Fibroblast of skin of left biceps (primary cell): ENCODE results near the gene DNAH1.

ENCODE experiments used
- DNase-seq, 2 experiments: peaks; one replicate each; pipeline ENCODE4 v3.0.0-alpha.2; 2013; ENCODE audit warnings: low read depth in 2 of 2

The DNAH1 gene

DNA sequence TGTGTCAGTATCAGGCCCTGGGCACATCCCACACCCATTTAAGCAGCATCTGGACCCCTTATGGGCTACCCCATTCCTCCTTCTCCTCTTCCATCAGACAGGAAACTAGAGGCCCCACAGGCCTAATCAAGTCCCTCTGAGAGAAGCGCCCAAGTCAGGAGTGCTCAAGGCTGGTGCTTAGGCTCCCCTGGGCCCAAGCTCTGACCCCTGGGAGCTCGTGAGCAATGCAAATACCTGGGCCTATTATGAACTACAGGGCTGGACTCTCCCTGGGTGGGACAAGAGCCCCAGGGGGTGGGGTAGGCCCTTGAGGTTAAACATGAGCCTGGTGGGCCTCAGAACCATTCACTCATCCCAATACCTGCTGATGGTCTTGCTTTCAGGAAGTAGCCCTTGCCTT, 71.4 kb downstream of the DNAH1 start:
- DNase-seq = no peak

GRCh38 chr3:52388348-52388821, 72.3 kb downstream of the DNAH1 start:
- DNase-seq = no peak

DNA sequence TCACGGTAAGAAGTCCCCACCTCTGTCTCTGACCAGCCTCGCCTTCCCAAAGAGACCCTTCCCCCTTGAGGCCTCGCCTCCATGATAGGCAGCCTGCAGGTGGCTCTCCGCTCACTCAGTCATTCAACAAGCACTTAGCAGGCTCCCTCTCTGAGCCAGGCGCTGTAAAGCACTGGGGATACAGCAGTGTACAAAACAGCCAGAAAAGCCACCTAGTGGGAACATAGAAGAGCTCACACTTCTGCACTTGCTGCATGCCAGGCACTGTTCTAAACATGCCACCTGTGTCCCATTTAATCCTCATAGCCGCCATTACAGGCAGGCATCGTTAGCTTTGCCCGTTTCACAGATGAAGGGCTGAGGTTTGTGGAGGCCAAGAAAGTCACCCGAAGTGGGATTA, 72.8 kb downstream of the DNAH1 start:
- no peak for DNase-seq

- DNase-seq = no peak
These were observed 75.0 kb downstream of the DNAH1 start for GRCh38 chr3:52391096-52391495.

DNA sequence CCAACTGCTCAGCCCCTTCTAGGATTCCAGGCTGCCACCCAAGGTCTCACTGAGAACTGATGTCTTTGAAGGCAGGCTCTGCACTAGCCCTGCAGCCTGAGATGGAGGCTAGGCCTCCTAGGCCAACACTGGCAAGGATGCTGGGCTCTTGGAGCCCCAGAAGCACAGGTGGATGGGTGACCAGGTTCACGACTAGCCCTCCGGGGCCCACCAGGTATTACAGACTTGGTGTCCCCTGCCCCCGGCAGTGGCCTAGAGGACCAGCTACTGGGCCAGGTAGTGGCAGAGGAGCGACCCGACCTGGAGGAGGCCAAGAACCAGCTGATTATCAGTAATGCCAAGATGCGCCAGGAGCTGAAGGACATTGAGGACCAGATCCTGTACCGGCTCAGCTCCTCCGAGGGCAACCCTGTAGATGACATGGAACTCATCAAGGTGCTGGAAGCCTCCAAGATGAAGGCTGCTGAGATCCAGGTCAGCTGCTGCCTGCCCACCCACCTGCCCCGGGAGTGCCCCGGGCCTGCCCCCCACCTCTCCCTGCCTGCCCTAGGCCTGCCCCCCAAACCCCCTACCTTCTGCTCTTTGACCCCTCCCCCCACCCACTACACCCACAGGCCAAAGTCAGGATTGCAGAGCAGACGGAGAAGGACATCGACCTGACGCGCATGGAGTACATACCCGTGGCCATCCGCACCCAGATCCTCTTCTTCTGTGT, 76.3 kb downstream of the DNAH1 start:
- DNase-seq = no peak

DNA sequence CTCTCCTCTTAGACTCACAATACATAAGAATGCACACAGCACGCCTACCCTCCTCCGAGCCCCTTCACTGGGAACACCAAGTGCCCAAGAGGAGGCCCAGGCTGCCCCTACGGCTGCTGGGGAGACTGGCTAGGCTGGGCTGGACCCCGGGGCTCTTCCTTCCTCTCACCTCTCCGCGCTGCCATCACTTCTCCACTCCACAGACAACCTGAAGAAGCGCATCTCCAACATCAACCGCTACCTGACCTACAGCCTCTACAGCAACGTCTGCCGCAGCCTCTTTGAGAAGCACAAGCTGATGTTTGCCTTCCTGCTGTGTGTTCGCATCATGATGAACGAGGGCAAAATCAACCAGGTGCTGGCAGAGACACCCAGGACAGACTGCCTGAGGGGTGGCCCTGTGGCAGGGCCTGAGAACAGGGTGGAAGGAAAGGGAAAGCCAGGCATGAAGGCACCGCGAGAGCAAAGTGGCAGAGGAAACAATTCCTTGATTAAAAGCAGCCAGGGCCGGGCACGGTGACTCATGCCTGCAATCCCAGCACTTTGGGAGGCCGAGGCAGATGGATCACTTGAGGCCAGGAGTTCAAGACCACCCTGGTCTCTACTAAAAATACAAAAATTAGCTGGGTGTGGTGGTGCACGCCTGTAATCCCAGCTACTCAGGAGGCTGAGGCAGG, 77.2 kb downstream of the DNAH1 start:
- DNase-seq = no peak

- DNase-seq = no peak
These were observed 78.0 kb downstream of the DNAH1 start for GRCh38 chr3:52393959-52394670.

DNA sequence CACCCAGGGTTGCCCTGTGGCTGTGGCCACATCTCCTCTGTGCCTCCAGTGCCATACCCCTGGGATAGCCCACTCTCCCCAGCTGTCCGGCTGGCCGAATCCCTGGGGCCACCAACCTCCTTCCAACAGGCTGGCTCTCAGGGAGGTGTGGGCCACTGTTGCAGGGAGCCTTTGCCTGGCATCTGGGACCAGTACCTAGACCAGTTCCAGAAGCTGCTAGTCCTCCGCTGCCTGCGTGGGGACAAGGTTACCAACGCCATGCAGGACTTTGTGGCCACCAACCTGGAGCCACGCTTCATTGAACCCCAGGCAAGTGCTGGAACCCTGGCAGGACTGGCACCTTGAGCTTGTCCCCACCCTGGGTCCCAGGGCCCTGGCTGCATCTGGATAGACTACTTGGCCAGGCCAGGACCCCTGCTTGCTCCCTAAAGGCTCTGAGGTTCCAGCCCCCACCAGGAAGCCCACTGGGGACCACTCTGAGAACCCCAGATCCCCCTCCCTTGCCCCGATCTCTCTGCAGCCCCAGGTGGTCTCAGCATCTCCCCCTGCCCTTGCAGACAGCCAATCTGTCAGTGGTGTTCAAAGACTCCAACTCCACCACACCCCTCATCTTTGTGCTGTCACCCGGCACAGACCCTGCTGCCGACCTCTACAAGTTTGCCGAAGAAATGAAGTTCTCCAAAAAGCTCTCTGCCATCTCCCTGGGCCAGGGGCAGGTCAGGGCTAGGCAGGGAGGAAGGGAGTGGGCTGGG, 78.8 kb downstream of the DNAH1 start:
- DNase-seq = no peak

DNA sequence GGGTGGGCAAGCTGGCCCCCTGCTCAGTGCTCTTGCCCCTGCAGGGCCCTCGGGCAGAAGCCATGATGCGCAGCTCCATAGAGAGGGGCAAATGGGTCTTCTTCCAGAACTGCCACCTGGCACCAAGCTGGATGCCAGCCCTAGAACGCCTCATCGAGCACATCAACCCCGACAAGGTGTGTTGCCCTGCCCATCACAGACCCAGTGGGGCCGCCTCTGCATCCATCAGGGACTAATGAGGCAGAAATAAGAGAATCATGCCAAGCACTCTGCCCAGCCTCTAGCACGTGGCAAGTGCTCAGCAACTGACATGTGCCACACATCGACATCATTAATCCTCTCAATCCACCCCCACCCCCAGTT, 79.4 kb downstream of the DNAH1 start:
- no peak for DNase-seq

- DNase-seq = no peak
These were observed 80.1 kb downstream of the DNAH1 start for GRCh38 chr3:52396011-52396906.

DNA sequence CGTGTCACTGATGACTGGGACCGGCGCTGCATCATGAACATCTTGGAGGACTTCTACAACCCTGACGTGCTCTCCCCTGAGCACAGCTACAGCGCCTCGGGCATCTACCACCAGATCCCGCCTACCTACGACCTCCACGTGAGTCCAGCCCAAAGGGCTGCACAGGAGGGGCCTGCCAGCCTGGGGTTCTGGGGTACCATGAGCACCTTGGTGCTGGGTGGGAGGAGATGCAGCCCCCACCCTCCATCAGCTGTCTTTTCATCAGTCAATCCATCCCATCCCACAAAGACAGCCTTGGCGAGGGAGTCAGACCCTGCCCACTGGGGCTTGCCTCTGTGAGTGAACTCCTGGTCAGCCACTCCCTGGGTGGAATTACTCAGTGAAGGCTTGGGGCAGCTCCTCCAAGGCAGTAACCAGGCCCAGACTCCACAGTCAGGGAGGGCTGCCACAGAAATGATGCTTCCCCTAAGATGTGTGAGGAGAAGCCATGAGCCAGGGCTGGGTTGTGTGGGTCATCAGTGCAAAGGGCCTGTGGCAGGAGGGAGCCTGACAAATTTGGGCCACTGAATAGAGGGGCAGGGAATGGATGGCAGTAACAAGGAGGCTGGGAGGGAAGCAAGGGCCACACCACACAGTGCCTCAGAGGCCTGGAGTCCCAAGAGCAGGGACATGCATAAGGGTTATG, 80.9 kb downstream of the DNAH1 start:
- DNase-seq = no peak

DNA sequence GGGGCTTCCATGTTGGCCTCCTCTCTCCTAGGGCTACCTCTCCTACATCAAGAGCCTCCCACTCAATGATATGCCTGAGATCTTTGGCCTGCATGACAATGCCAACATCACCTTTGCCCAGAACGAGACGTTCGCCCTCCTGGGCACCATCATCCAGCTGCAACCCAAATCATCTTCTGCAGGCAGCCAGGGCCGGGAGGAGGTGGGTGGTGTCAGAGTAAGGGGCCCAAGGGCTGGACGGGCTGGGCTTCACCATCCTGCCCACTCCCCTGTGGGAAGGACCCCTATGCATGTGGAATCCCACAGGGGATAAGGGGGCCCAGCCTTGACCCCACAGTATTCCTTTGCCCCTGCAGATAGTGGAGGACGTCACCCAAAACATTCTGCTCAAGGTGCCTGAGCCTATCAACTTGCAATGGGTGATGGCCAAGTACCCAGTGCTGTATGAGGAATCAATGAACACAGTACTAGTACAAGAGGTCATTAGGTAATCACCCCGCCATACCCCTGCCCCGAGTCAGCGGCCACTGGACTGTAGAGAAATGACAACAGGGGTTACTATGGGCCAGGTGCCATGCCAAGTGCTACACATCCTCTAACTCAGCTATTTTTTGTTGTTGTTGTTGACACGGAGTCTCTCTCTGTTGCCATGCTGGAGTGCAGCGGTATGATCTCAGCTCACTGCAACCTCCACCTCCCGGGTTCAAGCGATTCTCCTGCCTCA, 81.7 kb downstream of the DNAH1 start:
- no peak for DNase-seq

DNA sequence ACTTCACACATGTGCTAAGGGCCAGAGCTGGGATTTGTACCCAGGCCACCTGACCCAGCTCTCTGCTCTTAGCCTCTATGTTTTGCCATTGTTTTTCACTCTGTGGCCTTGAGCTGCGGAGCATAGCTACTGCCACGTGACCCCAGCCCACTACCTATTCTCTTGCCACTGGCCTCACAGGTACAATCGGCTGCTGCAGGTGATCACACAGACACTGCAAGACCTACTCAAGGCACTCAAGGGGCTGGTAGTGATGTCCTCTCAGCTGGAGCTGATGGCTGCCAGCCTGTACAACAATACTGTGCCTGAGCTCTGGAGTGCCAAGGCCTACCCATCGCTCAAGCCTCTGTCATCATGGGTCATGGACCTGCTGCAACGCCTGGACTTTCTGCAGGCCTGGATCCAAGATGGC, 82.6 kb downstream of the DNAH1 start:
- DNase-seq = no peak

GRCh38 chr3:52399131-52399530, 83.0 kb downstream of the DNAH1 start:
- no peak for DNase-seq

DNA sequence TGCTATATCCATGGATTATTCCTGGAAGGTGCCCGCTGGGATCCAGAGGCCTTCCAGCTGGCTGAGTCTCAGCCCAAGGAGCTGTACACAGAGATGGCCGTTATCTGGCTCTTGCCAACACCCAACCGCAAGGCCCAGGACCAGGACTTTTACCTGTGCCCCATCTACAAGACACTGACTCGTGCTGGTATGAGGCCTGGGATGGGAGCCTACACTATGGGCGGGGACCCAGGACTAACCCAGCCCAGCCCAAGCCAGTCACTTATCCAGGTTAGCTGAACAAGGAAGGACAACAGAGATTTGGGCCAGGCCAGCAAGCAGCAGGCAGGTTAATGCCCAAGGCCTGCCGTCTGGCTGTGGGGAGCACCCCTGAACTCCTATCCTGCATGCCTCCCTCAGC, 83.5 kb downstream of the DNAH1 start:
- no peak for DNase-seq

DNA sequence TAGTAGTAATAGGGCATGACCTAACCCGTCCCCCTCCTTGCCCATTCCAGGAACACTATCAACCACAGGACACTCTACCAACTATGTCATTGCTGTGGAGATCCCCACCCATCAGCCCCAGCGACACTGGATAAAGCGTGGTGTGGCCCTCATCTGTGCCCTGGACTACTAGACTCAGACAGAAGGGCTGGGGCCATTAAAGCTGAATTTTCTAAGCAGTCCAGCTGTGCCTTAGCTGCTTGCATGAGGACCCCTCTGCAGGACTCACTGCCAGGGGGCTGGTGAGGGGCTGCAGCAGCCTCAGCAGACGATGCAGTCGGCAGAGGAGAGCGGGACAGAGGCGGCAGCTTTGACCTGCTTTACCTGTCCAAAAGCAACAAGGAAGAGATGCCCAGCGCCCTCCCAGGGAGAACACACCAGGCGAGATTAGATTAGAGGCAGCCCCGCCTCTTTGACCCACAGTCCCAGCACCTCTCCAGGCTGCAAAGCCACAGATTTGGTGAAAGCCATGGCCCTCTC, 84.2 kb downstream of the DNAH1 start:
- DNase-seq = no peak

DNA sequence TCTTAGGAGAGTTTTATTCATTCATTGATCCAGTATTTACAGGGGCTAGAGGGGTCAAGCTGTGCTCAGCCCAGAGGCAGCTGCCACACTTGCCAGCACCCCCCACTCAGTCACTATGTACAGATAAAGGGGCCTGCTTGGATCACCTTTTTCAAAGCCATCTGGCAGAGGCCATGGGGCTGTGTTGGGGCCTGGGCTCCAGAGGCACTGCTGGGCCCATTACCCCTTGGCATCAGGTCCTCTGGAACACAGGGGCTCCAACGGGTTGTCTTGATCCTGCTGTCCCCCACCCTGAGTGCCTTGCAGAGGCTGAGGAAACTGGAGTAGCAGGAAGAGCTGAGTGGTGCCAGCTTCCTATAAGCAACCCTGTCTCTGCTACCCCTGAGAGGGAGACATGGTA, 84.9 kb downstream of the DNAH1 start:
- DNase-seq = no peak

DNA sequence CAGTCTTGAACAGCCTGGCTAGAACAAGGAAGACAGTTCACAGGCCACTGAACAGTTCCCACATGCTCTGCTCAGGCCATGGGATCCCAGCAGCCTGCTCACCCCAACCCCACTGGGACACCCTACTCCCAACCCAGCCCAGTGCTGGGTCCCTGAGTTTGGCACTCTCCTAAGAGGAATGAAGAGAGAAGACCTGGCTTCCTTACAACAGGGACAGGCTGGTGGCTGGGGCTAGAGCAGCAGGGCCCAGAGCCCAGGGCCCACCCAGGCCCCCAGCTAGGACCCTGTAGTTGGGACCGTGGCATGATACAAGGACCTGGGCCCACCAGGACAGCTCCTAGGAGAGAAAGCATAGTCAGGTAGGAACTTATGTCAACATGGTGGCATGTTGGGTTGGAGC, 85.4 kb downstream of the DNAH1 start:
- DNase-seq = no peak

GRCh38 chr3:52402101-52402521, 86.0 kb downstream of the DNAH1 start:
- no peak for DNase-seq
